H1 (cell line): ENCODE results near the gene FGF19. TPM values are rescaled to one million over a fixed set of nuclear protein-coding genes. Genes with fewer than 3 reads are reported as not detected.

Experiments
- CTBP2 ChIP-seq: IDR thresholded peaks from 2 replicates; pipeline ENCODE4 v1.7.0; 2011; ENCODE audit warnings: borderline replicate concordance, mild to moderate bottlenecking, moderate library complexity, mixed read lengths, low read length; ENCODE audit not compliant: insufficient read depth, insufficient read length
- JUND ChIP-seq: IDR thresholded peaks from 2 replicates; pipeline ENCODE4 v1.6.1; 2011; ENCODE audit warnings: mild to moderate bottlenecking, improper control_type of control experiment, low read length
- NANOG ChIP-seq: IDR thresholded peaks from 2 replicates; pipeline ENCODE4 v1.6.1; 2011; ENCODE audit warnings: low read length, low read depth, mild to moderate bottlenecking, inconsistent platforms; ENCODE audit not compliant: insufficient read depth, poor library complexity, severe bottlenecking
- POU5F1 ChIP-seq: IDR thresholded peaks from 2 replicates; pipeline ENCODE4 v1.6.1; 2011; ENCODE audit warnings: low read depth, mild to moderate bottlenecking, low read length, moderate library complexity
- RAD21 ChIP-seq, 2 experiments: IDR thresholded peaks in 1 of 2; conservative IDR thresholded peaks in 1 of 2; 2 replicates each; pipeline ENCODE4 v1.6.1; 2011; ENCODE audit warnings: low read depth in 2 of 2, low read length in 2 of 2, improper control_type of control experiment in 1 of 2, inconsistent platforms in 1 of 2, mild to moderate bottlenecking in 1 of 2, moderate library complexity in 1 of 2
- SAP30 ChIP-seq: fragments of 300-600 bp; sonication (generic); IDR thresholded peaks from 2 replicates; pipeline ENCODE4 v1.7.1; 2012; ENCODE audit warnings: low read length, moderate library complexity, mild to moderate bottlenecking, inconsistent platforms; ENCODE audit not compliant: insufficient read depth, insufficient replicate concordance
- SIN3A ChIP-seq, 2 experiments: IDR thresholded peaks in 1 of 2; conservative IDR thresholded peaks in 1 of 2; 2 replicates each; pipeline ENCODE4 v1.6.1; 2011 to 2012; ENCODE audit warnings: low read length in 2 of 2, improper control_type of control experiment in 1 of 2, low read depth in 1 of 2, mild to moderate bottlenecking in 1 of 2
- SRF ChIP-seq: IDR thresholded peaks from 2 replicates; pipeline ENCODE4 v1.6.1; 2011; ENCODE audit warnings: mild to moderate bottlenecking, low read depth, low read length, moderate library complexity
- TEAD4 ChIP-seq: IDR thresholded peaks from 2 replicates; pipeline ENCODE4 v1.6.1; 2012; ENCODE audit warnings: low read depth, low read length, inconsistent platforms, mixed read lengths
- YY1 ChIP-seq: IDR thresholded peaks from 2 replicates; pipeline ENCODE4 v1.6.1; 2011; ENCODE audit warnings: low read depth, mild to moderate bottlenecking, low read length
- polyA plus RNA-seq, 7 experiments: library from polyadenylated mRNA; depleted of rRNA in 3 of 7; stranded (reverse) in 5 of 7; unstranded in 2 of 7; fragments of >200 nt in 5 of 7; fragments of 200-250 nt in 2 of 7; gene quantifications; 1 replicate in 5 of 7; 2 replicates in 1 of 7; 4 replicates in 1 of 7; pipeline versions ENCODE4 v1.2.1 to v1.2.3, GENCODE V29; 2011 to 2013; ENCODE audit warnings: missing spikeins in 2 of 7, mixed read lengths in 2 of 7
- total RNA-seq: library from RNA; stranded (reverse); fragmentation: NEBNext Ultra II Directional; extraction: Animal tissue kit (Norgen Biotek cat#: 25700); gene quantifications from 2 replicates; pipeline ENCODE4 v1.2.1, GENCODE V29; 2021

The FGF19 gene
- total and polyA plus RNA-seq, 2 of the 8 experiments (the other 6 are each of a cell fraction or from before 2014, with no cell fraction given) = 9.6 to 14.8 TPM

DNA sequence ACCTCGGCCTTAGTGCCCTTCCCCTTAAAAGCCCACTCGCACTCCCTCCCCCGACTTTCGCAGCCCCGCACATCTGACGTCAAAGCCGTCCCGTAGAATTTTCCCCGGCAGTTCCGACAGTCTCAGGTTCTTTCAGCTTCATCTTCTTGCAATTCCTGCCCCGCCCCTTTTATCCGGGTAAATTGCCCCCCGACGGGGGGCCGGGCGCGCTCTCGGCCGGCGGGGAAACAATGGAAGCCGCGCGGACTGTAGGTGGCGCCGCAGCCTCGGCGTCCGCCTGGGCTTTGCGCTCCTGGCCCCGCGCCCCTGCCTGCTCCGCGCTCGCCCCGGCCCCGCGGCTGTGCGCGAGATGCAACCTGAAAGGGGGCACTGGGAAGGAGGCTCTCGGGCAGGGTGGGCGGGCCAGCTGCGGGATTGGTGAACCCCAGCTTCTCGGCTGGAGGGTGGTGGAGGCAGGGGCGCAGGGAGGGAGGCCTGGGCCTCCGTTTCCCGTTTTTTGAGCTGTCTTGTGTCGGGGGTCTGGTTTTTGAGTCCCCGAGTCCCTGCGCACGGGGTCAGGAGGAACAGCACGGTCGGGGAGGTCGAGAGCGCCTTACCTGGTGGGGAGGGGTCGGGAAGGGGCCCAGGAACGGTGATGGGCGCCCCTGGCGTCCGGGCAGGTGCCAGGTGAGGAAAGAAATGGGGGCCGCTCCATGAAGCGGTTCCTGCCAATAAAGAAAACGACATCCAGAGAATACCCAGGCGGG, 859 bp upstream of the FGF19 start (continued):
- TF ChIP-seq SRF (no peak), POU5F1 (no peak), TEAD4 (peak; percentile 25; the same call in 1 of the 2 replicates), JUND (0 out of 2 replicates have a peak, but pooled peaks have one; percentile 40), YY1 (0 out of 2 replicates have a peak, but pooled peaks have one; percentile 33), NANOG (peak; percentile 78), SAP30 (no peak), RAD21 (IDR thresholded peaks at IDR 0.05 in 1 of 2, conservative IDR thresholded peaks at IDR 0.05 in 1 of 2; ENCODE audit: low read depth in 2 of 2, low read length in 2 of 2) (peak; percentile 70 to 82), SIN3A (conservative IDR thresholded peaks at IDR 0.05 in 1 of 2, IDR thresholded peaks at IDR 0.05 in 1 of 2; ENCODE audit: low read depth in 1 of 2, low read length in 2 of 2) (peak in 1 of 2 experiments; percentile 40; a peak in 1 of 4 replicates), CTBP2 (peak; percentile 27)
